OCI-LY1 (cell line): Measurements from ENCODE around the gene CBARP.
A peak's percentile ranks its signal among the peaks of the same experiment; 100 is the strongest.

ENCODE experiments used
- H2AFZ ChIP-seq: fragments of 200-600 bp; sonication (generic), shearing (Covaris generic); 2 replicates; pipeline ENCODE4 v1.6.0; 2014; ENCODE audit warnings: antibody characterized with exemption, mild to moderate bottlenecking, low read length
- H3F3A ChIP-seq: fragments of 200-600 bp; sonication (generic), shearing (Covaris generic); 2 replicates; pipeline ENCODE4 v1.6.0; 2014; ENCODE audit warnings: mild to moderate bottlenecking, antibody characterized with exemption, low read length, moderate library complexity; ENCODE audit not compliant: insufficient read depth
- H3K27ac ChIP-seq: fragments of 200-600 bp; sonication (generic); 2 replicates; pipeline ENCODE4 v1.5.1; 2014; ENCODE audit warnings: low read length, mixed run types, mild to moderate bottlenecking, low read depth; ENCODE audit not compliant: poor library complexity, severe bottlenecking
- H3K27me3 ChIP-seq: fragments of 200-600 bp; sonication (generic); 2 replicates; pipeline ENCODE4 v1.6.0; 2014; ENCODE audit warnings: antibody characterized with exemption, mild to moderate bottlenecking, low read length, moderate library complexity; ENCODE audit not compliant: insufficient read depth
- H3K36me3 ChIP-seq: fragments of 200-600 bp; sonication (generic); 2 replicates; pipeline ENCODE4 v1.6.1; 2014; ENCODE audit warnings: mild to moderate bottlenecking, antibody characterized with exemption, low read length, moderate library complexity, mixed read lengths; ENCODE audit not compliant: insufficient read depth
- H3K4me1 ChIP-seq: fragments of 200-600 bp; sonication (generic); 2 replicates; pipeline ENCODE4 v1.5.1; 2014; ENCODE audit warnings: mild to moderate bottlenecking, low read length, moderate library complexity; ENCODE audit not compliant: insufficient read depth, severe bottlenecking
- H3K4me2 ChIP-seq: fragments of 200-600 bp; sonication (generic), shearing (Covaris generic); 2 replicates; pipeline ENCODE4 v1.6.1; 2014; ENCODE audit warnings: low read length
- H3K4me3 ChIP-seq: fragments of 200-600 bp; sonication (generic); 2 replicates; pipeline ENCODE4 v1.5.1; 2014; ENCODE audit warnings: low read length, low read depth, mild to moderate bottlenecking, mixed read lengths; ENCODE audit not compliant: poor library complexity, severe bottlenecking
- H3K79me2 ChIP-seq: fragments of 200-600 bp; shearing (Covaris generic); 2 replicates; pipeline ENCODE4 v1.6.1; 2016; ENCODE audit warnings: mixed run types, low read length, mixed read lengths; ENCODE audit not compliant: insufficient read depth
- H3K9ac ChIP-seq: fragments of 200-600 bp; sonication (generic), shearing (Covaris generic); 2 replicates; pipeline ENCODE4 v1.6.1; 2014; ENCODE audit warnings: mild to moderate bottlenecking, low read length, mixed read lengths
- H3K9me2 ChIP-seq: fragments of 200-600 bp; sonication (generic), shearing (Covaris generic); 2 replicates; pipeline ENCODE4 v1.6.1; 2014; ENCODE audit warnings: low read depth, mild to moderate bottlenecking, low read length, mixed read lengths
- H3K9me3 ChIP-seq: fragments of 200-600 bp; shearing (Covaris generic); 2 replicates; pipeline ENCODE4 v1.6.1; 2014; ENCODE audit warnings: low read length, mixed read lengths
- H4K20me1 ChIP-seq: fragments of 200-600 bp; sonication (generic), shearing (Covaris generic); 2 replicates; pipeline ENCODE4 v1.6.0; 2016; ENCODE audit warnings: mild to moderate bottlenecking, low read length; ENCODE audit not compliant: insufficient read depth
- EZH2 ChIP-seq: fragments of 200-600 bp; sonication (generic), shearing (Covaris generic); IDR thresholded peaks from 2 replicates; pipeline ENCODE4 v1.8.0; 2017; ENCODE audit warnings: borderline replicate concordance, mixed run types, mild to moderate bottlenecking, antibody characterized with exemption, low read length, moderate library complexity, mixed read lengths
- TF ChIP-seq, protein P1 (sequence below): fragments of 200-600 bp; sonication (generic), shearing (Covaris generic); IDR thresholded peaks from 2 replicates; pipeline ENCODE4 v1.5.1; 2017; ENCODE audit warnings: mild to moderate bottlenecking, antibody characterized with exemption, low read length, moderate library complexity, mixed read lengths

The CBARP gene

DNA sequence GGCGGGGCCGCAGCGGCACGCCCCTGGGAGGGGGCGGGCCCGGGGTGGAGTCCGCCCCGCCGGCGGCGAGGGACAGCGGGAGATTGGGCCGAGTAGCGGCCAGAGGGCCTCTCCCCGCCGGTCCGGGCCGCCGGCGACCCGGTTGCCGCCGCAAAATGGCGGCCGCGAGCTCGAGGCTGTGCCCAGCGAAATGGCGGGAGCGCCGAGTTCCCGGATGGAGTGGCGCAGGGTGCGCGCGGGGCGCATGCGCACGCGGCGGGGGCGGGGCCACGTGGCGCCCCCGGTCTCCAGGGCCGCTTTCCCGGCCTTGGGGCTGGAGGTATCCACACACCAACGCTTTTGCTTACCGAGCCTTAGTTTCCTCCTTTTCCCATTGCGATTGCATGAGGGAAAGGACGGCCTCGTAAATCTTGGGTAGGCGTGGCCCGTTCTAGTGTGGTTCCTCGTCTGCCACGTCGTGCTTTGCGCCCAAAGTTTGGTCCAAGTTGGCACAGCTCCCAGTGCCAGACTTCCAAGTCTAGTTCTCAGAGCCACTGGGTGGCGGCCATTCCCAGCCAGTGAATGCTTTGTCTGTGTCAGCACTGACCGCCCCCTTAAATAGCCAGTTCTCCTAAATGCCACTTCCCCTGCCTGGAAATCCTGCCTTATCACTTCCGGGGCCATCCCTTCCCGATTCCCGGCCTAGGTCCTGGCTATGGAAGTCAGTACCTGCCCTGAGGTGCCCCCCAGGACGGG is 31.8 kb upstream of the CBARP start:
- Histone ChIP-seq H3K79me2 (peaks cover 16% of the 10 kb centered on the region), H3K4me2 (peak overlapping the region; percentile 99), H3K27ac (peak overlapping the region; percentile 76), H4K20me1 (no peaks in the 10 kb centered on the region), H3K9me3 (no peaks in the 10 kb centered on the region), H3K9ac (peak overlapping the region; percentile 91), H3F3A (peaks cover 16% of the 10 kb centered on the region), H3K36me3 (peaks cover 51% of the 10 kb centered on the region), H3K9me2 (no peaks in the 10 kb centered on the region), H3K4me1 (peaks cover 81% of the 10 kb centered on the region), H2AFZ (no peak overlapping the region), H3K27me3 (no peaks in the 10 kb centered on the region), H3K4me3 (peak overlapping the region; percentile 93)
- TF ChIP-seq, protein P1, sequence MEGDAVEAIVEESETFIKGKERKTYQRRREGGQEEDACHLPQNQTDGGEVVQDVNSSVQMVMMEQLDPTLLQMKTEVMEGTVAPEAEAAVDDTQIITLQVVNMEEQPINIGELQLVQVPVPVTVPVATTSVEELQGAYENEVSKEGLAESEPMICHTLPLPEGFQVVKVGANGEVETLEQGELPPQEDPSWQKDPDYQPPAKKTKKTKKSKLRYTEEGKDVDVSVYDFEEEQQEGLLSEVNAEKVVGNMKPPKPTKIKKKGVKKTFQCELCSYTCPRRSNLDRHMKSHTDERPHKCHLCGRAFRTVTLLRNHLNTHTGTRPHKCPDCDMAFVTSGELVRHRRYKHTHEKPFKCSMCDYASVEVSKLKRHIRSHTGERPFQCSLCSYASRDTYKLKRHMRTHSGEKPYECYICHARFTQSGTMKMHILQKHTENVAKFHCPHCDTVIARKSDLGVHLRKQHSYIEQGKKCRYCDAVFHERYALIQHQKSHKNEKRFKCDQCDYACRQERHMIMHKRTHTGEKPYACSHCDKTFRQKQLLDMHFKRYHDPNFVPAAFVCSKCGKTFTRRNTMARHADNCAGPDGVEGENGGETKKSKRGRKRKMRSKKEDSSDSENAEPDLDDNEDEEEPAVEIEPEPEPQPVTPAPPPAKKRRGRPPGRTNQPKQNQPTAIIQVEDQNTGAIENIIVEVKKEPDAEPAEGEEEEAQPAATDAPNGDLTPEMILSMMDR = no peak
- no peak for TF ChIP-seq EZH2

GRCh38 chr19:1269065-1269477 is 31.3 kb upstream of the CBARP start, which contains the start of gene CIRBP:
Gene CIRBP, plus strand, starts transcription at chr19:1269332. Its CDS starts 1,602 bp downstream, at chr19:1270934.
- no peaks in the 10 kb centered on the region for H3K9me2 ChIP-seq
- peak within 1 kb of the TSS; percentile 91 for H3K9ac ChIP-seq
- H4K20me1 ChIP-seq = no peaks in the 10 kb centered on the region
- peaks cover 16% of the 10 kb centered on the region for H3F3A ChIP-seq
- TF ChIP-seq, protein P1 = no peak
- no peak for TF ChIP-seq EZH2
- peaks cover 80% of the 10 kb centered on the region for H3K4me1 ChIP-seq
- no peaks in the 10 kb centered on the region for H3K9me3 ChIP-seq
- H3K36me3 ChIP-seq = peaks cover 45% of the 10 kb centered on the region
- H3K4me2 ChIP-seq = peak within 1 kb of the TSS; percentile 99
- H3K27me3 ChIP-seq = no peaks in the 10 kb centered on the region
- H3K4me3 ChIP-seq = peak within 1 kb of the TSS; percentile 93
- H2AFZ ChIP-seq = no peak within 1 kb of the TSS
- peak within 1 kb of the TSS; percentile 76 for H3K27ac ChIP-seq
- peaks cover 16% of the 10 kb centered on the region for H3K79me2 ChIP-seq

GRCh38 chr19:1268226-1269064 is 30.6 kb upstream of the CBARP start:
- Histone ChIP-seq H3K27ac (peak overlapping the region; percentile 18), H3K27me3 (no peaks in the 10 kb centered on the region), H3K4me3 (peak overlapping the region; percentile 93), H3K9me3 (no peaks in the 10 kb centered on the region), H3K9ac (peak overlapping the region; percentile 14; the same call in 1 of the 2 replicates), H4K20me1 (no peaks in the 10 kb centered on the region), H3K4me1 (peaks cover 78% of the 10 kb centered on the region), H3F3A (peaks cover 16% of the 10 kb centered on the region), H3K36me3 (peaks cover 39% of the 10 kb centered on the region), H3K79me2 (peaks cover 16% of the 10 kb centered on the region), H2AFZ (no peak overlapping the region), H3K9me2 (no peaks in the 10 kb centered on the region), H3K4me2 (peak overlapping the region; percentile 64)
- no peak for TF ChIP-seq EZH2
- TF ChIP-seq, protein P1 = no peak; the same call in 1 of the 2 replicates
